ENCODE data around the gene CA14.

DNA sequence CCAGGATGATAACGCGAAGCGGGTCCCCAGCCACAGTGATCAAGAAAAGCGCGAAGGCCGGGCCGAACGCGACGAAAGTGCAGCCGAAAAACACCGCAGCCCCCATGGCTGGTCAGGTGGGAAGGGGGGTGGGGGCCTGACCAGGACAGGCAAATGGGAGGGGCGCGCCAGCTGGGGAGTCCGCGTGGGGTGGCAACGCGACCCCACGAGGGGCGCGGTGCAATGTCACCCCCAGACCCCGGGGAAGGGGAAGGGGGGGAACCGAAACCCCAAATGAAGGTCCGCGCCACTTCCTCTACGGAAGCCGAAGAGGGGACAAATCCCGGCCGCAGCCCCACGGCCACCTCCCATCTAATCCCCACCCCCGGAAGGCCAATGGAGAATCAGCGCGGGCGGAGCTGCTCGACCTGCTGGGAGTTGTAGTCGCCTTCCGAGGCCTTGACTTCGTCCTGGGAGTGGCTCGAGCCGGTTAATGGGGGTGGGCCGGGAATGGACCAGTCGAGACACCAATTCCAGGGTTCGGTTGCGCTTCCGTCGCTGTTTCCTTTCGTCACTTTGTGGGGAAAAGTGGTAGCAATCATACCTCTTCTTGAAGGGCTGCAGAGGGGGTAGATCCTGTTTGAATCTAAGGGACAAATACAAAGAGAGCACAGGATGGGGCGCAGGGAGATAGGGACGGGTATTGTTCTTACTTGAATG, 11.3 kb downstream of the CA14 start, which contains the start of gene APH1A:
- TF ChIP-seq CTCF (conservative IDR thresholded peaks at IDR 0.05; ENCODE audit: low read depth, low read length) (no peak), EZH2 (IDR thresholded peaks at IDR 0.05; ENCODE audit: borderline replicate concordance, low read depth, low read length, poor library complexity, severe bottlenecking) (no peak)

Data from A673 (cell line).